HG03159 (cell line): ENCODE results near the gene CCR6.
A peak's percentile ranks its signal among the peaks of the same experiment; 100 is the strongest.

ENCODE experiments used
- ATAC-seq: cut with Tn5 transposase; IDR thresholded peaks from one replicate; pipeline ENCODE4 v1.9.1; 2021; ENCODE audit warnings: mild to moderate bottlenecking, moderate library complexity; ENCODE audit not compliant: unreplicated experiment

The CCR6 gene

DNA sequence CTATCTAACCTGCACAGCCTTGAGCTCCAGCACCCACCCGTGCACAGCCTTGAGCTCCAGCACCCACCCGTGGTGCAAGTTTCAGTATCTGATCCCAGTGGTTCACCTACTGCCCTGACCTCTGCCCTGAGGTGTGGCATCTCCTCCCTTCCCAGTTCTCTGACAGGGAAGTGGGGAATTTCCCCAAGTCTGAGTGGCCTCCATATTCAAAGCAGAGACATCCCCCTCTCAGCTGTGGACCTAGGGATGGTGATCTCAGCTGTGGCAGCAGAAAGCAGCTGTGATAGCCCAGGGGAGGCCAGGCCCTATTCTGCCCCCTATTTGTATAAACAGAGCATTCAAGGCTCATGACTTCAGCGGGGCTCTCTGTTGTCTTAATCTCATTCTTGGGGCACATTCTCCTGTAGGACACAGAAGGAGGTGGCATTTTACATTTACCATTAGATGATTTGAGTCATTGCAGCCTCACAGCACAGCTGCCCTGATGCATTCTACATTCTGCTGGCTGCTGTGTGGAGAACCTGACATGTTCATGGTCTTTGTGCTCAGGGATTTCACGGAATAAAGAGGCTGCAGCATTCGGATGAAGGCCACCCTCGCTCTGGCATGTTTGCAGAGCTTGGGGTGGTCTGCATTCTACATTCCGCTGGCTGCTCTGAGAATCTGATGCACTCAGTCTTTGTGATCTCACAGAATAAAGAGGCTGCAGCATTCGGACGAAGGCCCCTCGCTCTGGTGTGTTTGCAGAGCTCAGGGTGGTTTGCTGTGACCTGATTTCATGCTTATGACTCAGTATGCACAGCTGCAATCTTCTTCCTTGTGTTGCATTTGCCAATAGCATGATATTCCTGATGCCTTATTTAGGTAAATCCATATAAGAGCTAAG lies 17.9 kb downstream of the CCR6 start:
- no peak for ATAC-seq

DNA sequence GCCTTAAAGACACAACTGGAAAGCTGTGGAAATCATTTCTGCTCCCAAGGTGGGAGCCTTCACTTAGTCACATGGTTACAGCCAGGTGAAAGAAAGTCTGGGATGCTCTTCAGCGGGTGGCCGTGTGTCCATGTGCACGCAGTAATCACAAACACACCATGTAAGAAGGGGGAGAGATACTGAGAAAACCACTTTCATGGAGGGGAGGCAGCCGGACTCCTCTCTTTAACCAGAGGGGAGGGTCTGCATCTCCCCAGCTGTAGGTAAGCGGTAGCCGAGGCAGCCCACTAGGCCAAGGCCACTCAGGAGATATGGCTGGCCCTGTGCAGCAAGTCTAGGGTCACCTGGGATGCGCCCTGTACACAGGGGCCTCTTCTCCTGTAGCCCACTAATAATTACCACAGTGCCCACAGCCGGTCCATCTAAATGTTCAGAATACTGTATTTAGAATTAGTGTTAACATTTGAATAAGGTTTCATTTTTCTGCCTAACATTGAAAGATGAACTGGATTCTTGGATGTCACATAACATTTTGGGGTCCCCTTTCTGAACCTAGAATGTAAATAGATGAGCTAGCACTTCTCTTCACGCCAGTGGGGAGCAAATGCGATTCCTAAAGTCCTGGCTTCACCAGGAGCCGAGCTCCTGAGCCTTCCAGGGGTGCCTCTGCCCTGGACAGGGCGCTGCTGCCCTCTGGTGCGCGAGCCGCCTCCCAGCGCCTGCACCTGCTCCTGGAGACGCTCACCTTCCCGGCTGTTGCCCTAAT lies 19.0 kb downstream of the CCR6 start:
- ATAC-seq: peak; percentile 71

DNA sequence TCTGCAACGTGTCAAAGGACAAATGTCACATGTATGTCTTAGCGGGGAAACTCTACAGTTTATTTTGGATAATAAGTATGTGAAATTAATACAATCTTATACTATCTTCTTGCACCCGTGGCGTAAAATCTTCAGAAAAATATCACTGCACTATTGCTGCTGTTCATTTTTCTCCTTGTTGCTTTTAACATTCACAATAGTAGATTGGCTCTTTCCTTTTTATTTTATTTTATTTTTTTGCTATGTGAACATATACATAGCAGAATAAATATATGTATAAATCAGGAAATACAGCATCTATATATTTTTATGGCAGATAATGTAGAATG lies 19.5 kb downstream of the CCR6 start:
- no peak for ATAC-seq

DNA sequence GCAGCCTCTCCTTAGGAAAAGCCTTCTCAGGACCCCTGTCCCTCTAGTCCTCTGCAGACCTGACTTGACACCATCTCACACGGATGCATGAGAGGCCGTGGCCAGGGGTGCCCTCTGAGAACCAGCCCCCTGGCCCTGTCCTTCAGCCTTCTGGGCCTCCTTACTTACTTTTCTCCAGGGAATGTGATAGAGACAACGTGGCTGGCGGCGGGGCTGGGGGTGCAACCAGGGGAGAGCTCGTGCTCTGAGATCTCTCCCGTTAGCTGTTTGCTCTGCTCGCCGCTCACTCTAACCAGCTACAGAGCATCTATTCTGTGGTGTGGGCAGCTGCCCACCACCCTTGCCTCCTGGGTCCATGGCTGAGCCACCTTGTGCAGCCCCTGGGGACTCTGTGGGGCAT lies 20.1 kb downstream of the CCR6 start:
- ATAC-seq: no peak

DNA sequence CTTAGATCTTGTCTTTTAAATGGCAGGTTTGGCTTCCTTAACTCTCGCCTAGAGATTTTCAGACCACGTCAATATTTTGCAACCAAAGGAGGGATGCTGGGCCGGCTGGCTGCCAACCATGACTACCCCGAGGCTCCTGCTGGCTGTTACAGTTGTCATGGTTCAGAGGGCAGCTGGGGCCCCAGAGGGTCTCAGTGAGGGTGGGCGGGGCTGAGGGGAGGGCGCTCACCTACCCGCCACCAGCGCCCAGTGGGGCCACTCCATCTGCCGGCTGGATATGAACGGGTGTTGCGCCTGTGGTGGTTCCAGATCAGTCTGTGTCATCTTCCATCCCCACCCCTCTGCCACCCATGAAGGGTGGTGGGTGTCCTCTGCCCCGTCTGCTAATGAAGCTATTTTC lies 22.6 kb downstream of the CCR6 start:
- ATAC-seq: no peak

DNA sequence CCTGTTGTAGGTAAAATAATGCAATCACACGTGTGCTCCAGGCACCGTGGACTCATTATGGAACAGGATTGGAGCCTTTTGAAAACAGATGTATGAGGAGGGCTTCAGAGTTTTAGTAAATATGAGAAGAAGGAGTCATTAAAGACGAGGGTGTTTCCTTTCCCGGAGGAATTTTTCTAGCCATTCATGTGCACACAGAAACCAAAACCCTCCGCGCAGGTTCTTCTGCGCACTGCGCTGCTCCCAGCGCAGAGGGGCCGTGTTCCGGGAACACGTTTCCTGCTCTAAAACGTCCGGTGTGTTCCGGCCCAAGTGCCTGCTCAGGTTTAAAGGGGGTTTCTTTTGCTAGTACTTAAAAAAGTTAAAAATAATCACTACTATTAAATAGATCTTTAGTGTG lies 23.2 kb downstream of the CCR6 start:
- ATAC-seq: no peak

DNA sequence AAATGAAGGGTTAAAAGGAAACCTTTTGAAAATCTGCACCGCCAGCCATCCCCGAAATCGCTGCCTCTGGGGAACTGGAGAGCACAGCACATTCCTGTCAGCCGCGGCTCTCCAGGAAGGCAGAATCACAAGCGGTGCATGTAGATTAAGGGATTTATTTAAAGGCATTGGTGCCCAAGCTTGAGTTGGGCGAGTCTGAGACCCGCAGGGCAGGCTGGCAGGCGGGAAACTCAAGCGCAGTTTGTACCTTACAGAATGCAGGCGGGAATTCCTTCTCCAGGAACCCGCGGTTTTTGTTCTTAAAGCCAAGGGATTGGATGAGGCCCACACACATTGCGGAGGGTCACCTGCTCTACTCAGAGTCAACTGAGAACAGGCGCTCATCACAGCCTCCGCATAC lies 24.1 kb downstream of the CCR6 start:
- no peak for ATAC-seq

DNA sequence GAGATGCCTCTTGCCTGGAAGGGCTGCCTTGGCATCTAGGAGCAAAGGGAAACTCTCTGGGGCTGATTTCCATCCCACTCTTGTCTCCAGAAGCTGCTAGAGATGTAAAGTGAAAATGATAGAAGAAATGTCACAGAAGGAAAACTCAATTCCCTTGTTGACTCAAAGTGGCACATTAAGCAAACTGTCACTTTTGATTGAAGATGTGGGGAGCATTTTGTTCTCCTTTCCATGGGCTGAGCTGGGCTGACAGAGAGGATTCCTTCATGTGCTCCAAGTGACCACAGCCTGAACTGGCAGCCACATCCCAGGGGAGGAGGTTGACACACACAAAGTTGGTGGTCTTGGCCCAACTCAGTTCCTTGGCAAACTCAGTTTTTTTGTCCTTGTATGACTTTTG lies 25.1 kb downstream of the CCR6 start:
- no peak for ATAC-seq

DNA sequence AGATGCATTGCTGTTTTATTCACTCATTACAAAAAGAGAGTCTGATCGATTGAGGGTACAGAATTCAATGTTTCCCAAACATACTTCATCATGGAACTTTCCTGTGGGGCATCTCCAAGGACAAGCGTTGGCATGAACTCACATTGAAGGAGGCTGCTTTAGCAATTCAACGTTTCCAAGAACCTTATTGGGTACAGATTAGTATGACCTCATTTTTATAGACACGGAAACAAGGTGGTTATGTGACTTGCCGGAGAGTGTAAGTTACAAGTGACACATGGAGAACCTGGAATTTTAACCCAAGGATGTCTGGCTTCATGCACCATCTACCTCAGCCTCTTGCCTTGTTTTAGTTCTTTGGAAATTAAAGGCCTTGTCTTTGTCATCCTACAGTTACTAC lies 26.1 kb downstream of the CCR6 start:
- no peak for ATAC-seq

DNA sequence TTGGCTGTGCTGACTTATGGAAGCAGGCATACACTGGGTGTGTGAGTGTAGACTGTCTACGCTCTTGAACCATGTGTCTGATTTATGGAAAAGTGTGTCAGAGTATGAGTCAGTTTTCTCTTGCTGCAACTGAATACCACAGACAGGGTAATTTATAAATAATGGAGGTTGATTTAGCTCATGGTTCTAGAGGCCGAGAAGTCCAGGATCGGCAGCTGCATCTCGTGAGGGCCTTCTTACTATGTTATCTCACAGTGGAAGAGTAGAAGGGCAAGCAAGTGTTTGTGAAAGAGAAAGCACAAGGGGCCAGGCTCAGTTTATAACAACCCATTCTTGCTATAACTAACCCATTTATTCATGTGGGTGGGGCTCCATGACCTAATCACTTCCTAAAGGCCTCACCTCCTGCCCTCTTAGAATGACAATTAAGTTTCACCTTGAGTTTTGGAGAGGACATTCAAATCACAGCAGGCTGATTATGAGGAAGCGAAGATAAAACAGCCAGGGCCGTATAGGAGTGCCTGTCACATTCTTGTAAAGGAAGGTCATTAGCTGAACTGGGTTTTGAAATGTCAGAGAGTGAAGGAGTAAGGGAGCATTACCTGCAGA lies 28.1 kb downstream of the CCR6 start:
- ATAC-seq: peak; percentile 56

DNA sequence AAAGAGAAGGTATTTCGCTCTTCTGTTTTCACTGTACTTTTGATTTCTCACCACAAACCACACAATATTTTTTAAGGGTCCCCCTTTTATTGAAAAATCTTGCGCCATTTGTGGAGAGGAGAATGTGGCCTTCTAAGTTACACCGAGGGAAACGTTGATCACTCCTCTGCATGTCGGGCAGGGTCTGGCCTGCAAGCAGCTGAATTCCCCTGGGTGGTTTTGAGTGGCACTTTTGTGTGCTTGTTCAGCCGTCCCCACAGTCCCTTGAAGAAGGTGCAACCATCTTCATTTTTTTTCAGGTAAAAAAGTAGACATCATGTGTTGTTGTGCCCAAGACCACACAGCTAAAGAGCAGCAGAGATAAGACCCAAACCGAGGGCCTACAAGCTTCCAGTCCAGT lies 28.8 kb downstream of the CCR6 start:
- ATAC-seq: no peak

DNA sequence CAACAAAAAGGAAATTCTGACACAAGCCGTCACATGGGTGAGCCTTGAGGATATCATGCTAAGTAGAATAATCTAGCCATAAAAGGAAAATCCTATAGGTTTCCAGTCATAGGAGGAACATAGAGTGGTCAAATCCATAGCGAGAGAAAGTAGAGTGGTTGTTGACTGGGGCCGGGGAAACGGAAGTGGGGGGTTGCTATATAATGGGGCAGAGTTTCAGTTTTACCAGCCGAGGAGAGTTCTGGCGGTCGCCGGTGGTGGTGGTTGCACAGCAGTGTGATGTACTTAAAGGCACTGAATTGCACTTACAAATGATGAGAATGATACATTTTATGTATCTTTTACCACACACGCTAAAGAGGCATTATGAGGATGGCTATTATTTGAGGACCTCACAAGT lies 30.0 kb downstream of the CCR6 start:
- ATAC-seq: peak; percentile 44

DNA sequence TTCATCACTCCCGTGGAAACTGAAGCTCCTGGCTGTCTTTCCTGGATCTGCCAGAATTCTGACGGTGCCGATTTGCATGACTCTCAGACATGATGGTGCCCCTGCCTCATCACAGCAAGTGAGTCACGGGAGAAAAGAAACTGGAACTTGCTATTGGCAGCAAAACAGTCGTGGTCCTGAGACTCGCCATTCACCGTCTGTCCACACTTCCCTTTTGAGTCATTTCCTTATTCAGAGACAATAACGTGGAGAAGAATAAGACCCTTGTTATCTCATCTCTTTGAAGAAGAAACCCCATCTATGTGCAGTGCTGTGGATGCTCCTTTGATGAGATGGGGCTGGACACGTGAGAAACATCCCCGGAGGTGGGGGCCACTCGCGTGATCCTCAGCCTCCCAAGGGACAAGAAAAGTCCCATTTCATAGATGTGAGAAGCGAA lies 30.6 kb downstream of the CCR6 start:
- peak; percentile 62 for ATAC-seq

DNA sequence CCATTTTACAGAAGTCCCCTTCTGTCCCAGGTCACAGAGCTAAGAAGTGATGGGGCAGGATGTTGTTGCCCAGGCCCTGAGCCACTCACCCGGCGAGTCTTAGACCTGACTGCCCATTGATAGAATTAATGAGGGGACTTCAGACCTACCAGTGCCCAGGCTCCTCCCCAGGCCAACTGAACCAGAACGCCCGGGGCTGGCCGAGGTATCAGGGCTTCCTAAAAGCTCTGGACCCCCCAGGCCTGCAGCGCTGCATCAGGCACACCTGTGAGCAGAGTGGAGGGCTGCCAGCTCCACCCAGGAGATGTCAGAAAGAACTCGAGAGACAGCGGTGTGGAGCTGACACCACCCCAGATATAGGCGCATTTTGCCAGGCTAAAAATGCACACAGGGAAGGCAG lies 31.4 kb downstream of the CCR6 start:
- ATAC-seq: no peak

DNA sequence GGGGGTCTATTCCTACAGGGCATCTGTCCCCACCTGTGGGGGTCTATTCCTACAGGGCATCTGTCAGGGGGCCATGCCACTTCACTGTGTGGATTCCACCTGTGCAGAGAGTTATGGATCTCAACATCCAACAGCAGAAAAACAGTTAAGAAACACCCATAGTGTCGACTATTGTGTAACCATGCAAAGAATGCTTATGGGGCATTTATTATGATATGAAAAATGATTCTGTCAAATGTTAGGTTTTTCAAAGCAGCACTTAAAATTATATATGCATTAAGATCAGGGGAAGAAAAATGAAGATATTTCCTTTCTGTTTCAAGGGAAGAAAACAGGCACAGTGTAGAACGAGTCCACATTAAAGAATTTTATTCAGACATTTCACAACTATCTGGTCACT lies 32.0 kb downstream of the CCR6 start:
- ATAC-seq: no peak

DNA sequence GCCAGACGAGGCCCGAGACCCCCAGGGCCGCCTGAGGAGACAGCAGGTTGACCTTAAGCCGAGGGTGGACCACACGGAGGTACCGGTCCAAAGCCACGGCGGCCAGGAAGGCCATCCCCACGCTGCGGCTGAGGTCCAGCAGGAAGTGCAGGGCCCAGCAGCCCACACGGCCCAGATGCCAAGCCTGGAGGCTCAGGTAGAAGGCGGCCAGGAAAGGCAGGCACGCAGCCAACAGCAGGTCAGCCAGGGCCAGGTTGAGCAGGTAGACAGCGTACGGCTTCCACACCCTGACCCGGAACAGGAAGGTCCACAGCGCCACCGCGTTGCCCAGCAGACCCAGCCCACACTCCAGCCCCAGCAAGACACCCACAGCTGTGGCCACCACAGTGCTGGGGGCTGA lies 34.5 kb downstream of the CCR6 start:
- no peak for ATAC-seq

DNA sequence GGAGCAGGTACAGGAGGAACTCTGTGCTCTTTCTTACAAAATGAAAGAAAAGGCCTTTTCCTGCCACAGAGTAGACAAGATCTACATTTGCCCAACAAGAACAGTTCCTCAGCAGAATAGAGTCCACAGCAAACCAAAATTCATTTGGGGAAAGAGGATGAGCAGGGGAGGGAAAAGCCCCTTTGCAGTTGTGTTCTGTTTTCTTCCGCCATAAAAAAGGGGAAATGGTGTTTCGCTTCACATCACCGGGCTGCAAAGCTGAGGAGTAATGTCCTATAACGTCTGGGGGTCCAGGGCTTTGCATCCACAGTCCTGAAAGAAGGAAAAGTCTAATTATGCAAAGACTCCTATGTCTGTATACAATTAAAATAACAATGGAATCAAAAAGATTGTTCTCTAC lies 35.0 kb downstream of the CCR6 start, which contains the start of gene GPR31:
TSS of gene GPR31 (minus strand) at position 118 of the 400 bp plus-strand sequence. CDS start 149 bp downstream, outside the sequence.
- no peak for ATAC-seq

DNA sequence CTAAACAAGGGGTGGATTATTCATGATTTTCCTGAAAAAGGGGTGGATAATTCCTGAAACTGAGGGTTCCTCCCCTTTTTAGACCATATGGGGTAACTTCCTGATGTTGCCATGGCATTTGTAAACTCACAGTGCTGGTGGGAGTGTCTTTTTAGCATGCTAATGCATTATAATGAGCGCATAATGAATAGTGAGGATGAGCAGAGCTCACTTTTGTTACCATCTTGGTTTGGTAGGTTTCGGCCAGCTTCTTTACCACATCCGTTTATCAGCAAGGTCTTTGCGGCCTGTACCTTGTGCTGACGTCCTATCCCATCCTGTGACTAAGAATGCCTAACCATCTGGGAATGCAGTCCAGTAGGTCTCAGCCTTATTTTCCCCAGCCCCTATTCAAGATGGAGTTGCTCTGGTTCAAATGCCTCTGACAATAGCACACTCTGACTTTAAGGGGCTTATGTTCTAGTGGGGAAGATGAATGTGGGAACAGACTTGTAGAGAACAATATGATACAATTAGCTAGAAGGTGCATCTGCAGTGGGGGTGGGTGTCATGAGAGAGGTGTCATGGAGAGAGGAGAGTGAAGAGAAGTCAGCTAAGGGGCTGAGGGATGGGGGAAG lies 39.1 kb downstream of the CCR6 start:
- ATAC-seq: no peak

DNA sequence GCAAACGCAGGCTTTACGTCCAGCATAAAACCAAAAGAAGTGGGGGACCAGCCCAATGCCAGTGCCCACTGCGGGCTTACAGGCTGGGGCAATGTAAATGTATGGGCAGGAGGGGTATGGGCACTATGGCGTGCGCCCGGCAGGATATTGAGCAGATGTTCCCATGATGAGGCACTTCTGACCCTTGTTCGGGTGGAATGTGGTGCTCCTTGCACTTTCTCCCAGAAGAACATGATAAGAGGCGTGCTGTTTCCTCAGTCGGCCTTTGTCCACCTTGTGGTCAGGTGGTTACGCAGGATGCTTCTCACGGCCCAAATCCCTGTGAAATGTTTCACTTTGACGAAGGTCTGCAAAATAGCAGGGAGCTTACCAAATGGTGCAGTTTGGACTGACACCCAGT lies 39.7 kb downstream of the CCR6 start:
- ATAC-seq: no peak

DNA sequence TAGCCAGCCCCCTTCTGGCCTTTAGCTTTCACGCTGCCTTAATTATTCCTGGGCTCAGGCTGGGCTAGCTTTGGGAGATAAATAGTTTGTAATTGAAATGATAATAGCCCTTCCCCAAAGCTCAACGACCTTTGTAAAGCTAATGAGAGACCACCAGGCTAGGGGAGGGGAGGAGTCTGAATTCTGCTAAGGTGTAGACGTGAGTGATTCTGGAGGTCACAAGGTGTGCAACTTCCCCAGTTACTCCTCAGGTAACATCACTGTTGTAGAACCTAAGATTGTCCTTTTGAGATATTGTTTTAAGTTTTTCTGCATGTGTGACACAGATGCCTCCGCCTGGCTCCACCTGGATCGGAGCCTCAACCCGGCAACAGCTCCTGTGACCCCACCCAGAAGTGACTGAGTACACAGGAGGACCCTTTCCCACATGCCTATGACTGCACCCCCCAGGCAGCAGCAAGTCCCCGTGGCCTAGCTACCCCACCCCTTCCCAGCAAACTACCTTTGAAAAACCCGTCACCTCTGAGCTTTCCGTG lies 40.6 kb downstream of the CCR6 start:
- no peak for ATAC-seq

DNA sequence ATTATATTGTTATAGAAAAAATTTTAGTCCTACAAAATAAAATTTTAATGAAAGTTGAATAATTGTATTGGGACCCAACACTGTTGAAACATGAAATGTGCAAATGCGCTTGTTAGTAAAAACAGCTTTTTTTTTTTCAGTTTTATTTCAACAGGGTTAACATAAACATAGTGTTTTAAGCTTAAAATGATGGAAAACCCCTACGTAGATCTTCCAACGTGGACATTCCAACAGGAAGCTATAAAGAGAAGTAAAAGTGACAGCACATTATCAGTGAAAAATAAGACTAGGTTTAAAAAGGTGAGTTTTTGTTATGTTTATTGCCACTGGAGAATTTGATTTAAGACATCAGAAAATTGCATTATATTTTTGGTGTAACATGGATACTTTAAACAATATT lies 41.4 kb downstream of the CCR6 start:
- ATAC-seq: no peak
